Right atrium auricular region (tissue), 2 donors: ENCODE data around the gene EFNA3. TPM values are rescaled to one million over a fixed set of nuclear protein-coding genes. Genes with fewer than 3 reads are reported as not detected.

ENCODE experiments used
- DNase-seq: peaks from one replicate; pipeline ENCODE4 v3.0.0-alpha.2; 2019; ENCODE audit warnings: low spot score
- H3K27ac ChIP-seq, 2 donors: fragments of 200-600 bp; sonication (generic); 1 replicate in 1 of 2; 2 replicates in 1 of 2; pipeline ENCODE4 v1.5.1; 2016 to 2019
- H3K27me3 ChIP-seq, 2 donors: fragments of 200-600 bp; sonication (generic); one replicate each; pipeline versions ENCODE4 v1.5.1 to v1.6.0; 2017 to 2019
- H3K36me3 ChIP-seq: fragments of 200-600 bp; sonication (generic); one replicate; pipeline ENCODE4 v1.5.1; 2016
- H3K4me1 ChIP-seq, 2 donors: fragments of 200-600 bp; sonication (generic); one replicate each; pipeline versions ENCODE4 v1.5.1 to v1.6.0; 2017 to 2019
- H3K4me3 ChIP-seq, 2 donors: fragments of 200-600 bp; sonication (generic); 1 replicate in 1 of 2; 2 replicates in 1 of 2; pipeline ENCODE4 v1.5.1; 2017 to 2019; ENCODE audit warnings: mild to moderate bottlenecking in 1 of 2, moderate library complexity in 1 of 2
- H3K9me3 ChIP-seq, 2 donors: fragments of 200-600 bp; sonication (generic); one replicate each; pipeline ENCODE4 v1.5.1; 2019
- CTCF ChIP-seq, 2 donors: fragments of 200-600 bp; sonication (generic); IDR thresholded peaks; one replicate each; pipeline ENCODE4 v1.5.1; 2019; ENCODE audit warnings: antibody characterized with exemption in 2 of 2
- total RNA-seq, 2 donors: library from RNA; depleted of rRNA; stranded (reverse); fragments of >200 nt; gene quantifications; one replicate each; pipeline ENCODE4 v1.1.0, GENCODE V29; 2016

The EFNA3 gene
- total RNA-seq, 2 donors from 2014 or later, result 3.2 TPM; not detected in 1

DNA sequence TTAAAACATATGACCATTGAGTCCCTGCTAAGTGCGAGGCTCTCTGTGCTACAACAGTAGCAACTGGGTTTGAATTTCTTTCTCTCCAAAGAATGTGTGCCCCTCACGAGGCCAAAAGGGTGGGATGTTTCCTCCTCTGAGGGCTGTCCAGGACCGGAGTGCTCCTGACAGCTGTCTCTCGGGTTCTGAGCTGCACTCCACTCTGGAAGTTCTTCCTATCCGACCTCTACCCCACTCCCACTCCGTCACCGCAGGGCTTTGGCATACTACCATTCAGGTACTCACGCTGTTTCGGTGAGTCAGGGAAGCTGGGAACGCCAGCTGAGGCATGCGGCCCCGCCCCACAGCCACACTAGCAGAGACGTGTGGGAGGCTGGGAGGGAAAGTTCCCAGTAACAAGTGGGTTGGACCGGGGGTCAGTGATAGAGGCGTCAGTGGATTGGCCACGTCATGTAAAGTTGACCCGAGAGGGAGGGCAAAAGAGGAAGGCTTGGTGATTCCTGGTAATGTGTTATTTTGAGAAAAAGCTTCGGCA is 56.3 kb downstream of the EFNA3 start:
- Histone ChIP-seq H3K4me3 (peak overlapping the region; percentile 65 to 74), H3K27ac (peak overlapping the region; percentile 97 to 99), H3K36me3 (peaks cover 39% of the 10 kb centered on the region), H3K4me1 (peaks cover 0 to 84% of the 10 kb centered on the region in 2 donors), H3K27me3 (no peaks in the 10 kb centered on the region), H3K9me3 (no peaks in the 10 kb centered on the region)
- peak; percentile 97 for DNase-seq
- TF ChIP-seq CTCF (IDR thresholded peaks at IDR 0.05), result no peak

GRCh38 chr1:155135415-155136028 is 56.9 kb downstream of the EFNA3 start, which contains the start of gene SLC50A1:
SLC50A1 (plus strand) TSS chr1:155135852; CDS start chr1:155135912, 60 bp downstream.
- Histone ChIP-seq H3K4me3 (peak within 1 kb of the TSS; percentile 65 to 74), H3K9me3 (no peaks in the 10 kb centered on the region), H3K36me3 (peaks cover 39% of the 10 kb centered on the region), H3K27me3 (no peaks in the 10 kb centered on the region), H3K27ac (peak within 1 kb of the TSS; percentile 97 to 99), H3K4me1 (peaks cover 0 to 78% of the 10 kb centered on the region in 2 donors)
- peak; percentile 93 for DNase-seq
- TF ChIP-seq CTCF (IDR thresholded peaks at IDR 0.05), result peak in 1 of 2 donors; percentile 46

DNA sequence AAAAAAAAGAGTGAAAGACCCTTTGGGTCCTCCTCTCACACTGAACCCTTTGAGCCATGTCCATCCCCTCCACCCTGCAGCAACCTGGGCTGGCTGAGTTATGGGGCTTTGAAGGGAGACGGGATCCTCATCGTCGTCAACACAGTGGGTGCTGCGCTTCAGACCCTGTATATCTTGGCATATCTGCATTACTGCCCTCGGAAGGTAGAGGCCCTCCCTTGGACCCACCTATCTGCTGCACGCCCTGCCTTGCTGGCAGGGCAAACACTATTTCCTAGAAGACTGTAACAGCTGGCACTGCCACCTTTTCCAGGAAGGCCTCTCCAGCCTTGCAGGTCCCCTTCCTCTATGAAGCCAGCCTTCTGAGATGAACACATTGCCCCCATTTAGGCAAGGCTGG is 58.1 kb downstream of the EFNA3 start:
- H3K4me1 ChIP-seq, result peaks cover 0 to 66% of the 10 kb centered on the region in 2 donors
- DNase-seq, result no peak
- peaks cover 31% of the 10 kb centered on the region for H3K36me3 ChIP-seq
- H3K27ac ChIP-seq, result peak overlapping the region; percentile 97 to 99
- H3K9me3 ChIP-seq, result no peaks in the 10 kb centered on the region
- no peak for TF ChIP-seq CTCF (IDR thresholded peaks at IDR 0.05)
- peak overlapping the region; percentile 65 to 74 for H3K4me3 ChIP-seq
- H3K27me3 ChIP-seq, result no peaks in the 10 kb centered on the region

Other genes with a start within 250 kb of the EFNA3 start
- 1 to 10 TPM; 3.9 to 4.4 TPM for gene KCNN3, start 208.6 kb upstream of the EFNA3 start, total RNA-seq
- 10 to 100 TPM; 15.7 to 21.2 TPM for gene PMVK, start 142.1 kb upstream of the EFNA3 start, total RNA-seq
- gene PBXIP1, start 122.7 kb upstream of the EFNA3 start, total RNA-seq, result 100 to 1,000 TPM in 1 of 2 donors, 10 to 100 TPM in 1; 81.4 to 101 TPM
- gene PYGO2, start 117.1 kb upstream of the EFNA3 start, total RNA-seq, result 10 to 100 TPM; 13.9 to 18.4 TPM
- gene SHC1, start 108.1 kb upstream of the EFNA3 start, total RNA-seq, result 10 to 100 TPM; 69.5 to 80.5 TPM
- gene CKS1B, start 104.2 kb upstream of the EFNA3 start, total RNA-seq, result 10 to 100 TPM; 20.0 to 23.8 TPM
- 10 to 100 TPM; 19.5 to 24.8 TPM for gene FLAD1, start 95.5 kb upstream of the EFNA3 start, total RNA-seq
- gene LENEP, start 85.3 kb upstream of the EFNA3 start, total RNA-seq, result not detected
- 10 to 100 TPM; 30.3 to 53.4 TPM for gene ZBTB7B, start 76.0 kb upstream of the EFNA3 start, total RNA-seq
- not detected for gene DCST2, start 45.1 kb upstream of the EFNA3 start, total RNA-seq
- gene DCST1, start 45.0 kb upstream of the EFNA3 start, total RNA-seq, result not detected
- 10 to 100 TPM; 64.6 to 96.7 TPM for gene ADAM15, start 27.5 kb upstream of the EFNA3 start, total RNA-seq
- 1 to 10 TPM; 2.2 to 3.5 TPM for gene EFNA4, start 15.1 kb upstream of the EFNA3 start, total RNA-seq
- 10 to 100 TPM; 24.8 to 41.4 TPM for gene EFNA1, start 49.0 kb downstream of the EFNA3 start, total RNA-seq
- gene SLC50A1, start 57.0 kb downstream of the EFNA3 start, total RNA-seq, result 1 to 10 TPM; 3.7 to 10.0 TPM
- 10 to 100 TPM; 46.5 to 47.8 TPM for gene DPM3, start 61.7 kb downstream of the EFNA3 start, total RNA-seq
- gene KRTCAP2, start 94.5 kb downstream of the EFNA3 start, total RNA-seq, result 100 to 1,000 TPM; 124 to 147 TPM
- under 1 TPM in 1 of 2 donors, not detected in 1; 0.20 TPM for gene TRIM46, start 95.0 kb downstream of the EFNA3 start, total RNA-seq
- gene THBS3, start 129.1 kb downstream of the EFNA3 start, total RNA-seq, result 10 to 100 TPM; 10.9 to 11.2 TPM
- gene MTX1, start 129.9 kb downstream of the EFNA3 start, total RNA-seq, result 10 to 100 TPM; 16.2 to 27.0 TPM
- 10 to 100 TPM; 14.4 to 15.5 TPM for gene ENTREP3, start 176.6 kb downstream of the EFNA3 start, total RNA-seq
- gene SCAMP3, start 183.5 kb downstream of the EFNA3 start, total RNA-seq, result 10 to 100 TPM; 77.2 to 77.7 TPM
- gene CLK2, start 194.7 kb downstream of the EFNA3 start, total RNA-seq, result 10 to 100 TPM in 1 of 2 donors, 1 to 10 TPM in 1; 9.8 to 16.4 TPM
- gene HCN3, start 198.6 kb downstream of the EFNA3 start, total RNA-seq, result under 1 TPM; 0.35 to 0.41 TPM
- gene PKLR, start 222.6 kb downstream of the EFNA3 start, total RNA-seq, result not detected
- 10 to 100 TPM; 65.3 to 73.1 TPM for gene FDPS, start 230.0 kb downstream of the EFNA3 start, total RNA-seq
- 10 to 100 TPM; 20.2 to 23.9 TPM for gene RUSC1, start 242.1 kb downstream of the EFNA3 start, total RNA-seq